Fibroblast of mammary gland (primary cell): Measurements from ENCODE around the gene FKTN.

ENCODE experiments used
- DNase-seq: peaks from one replicate; pipeline ENCODE4 v3.0.0-alpha.2; 2010; ENCODE audit warnings: low read depth
- H3K4me3 ChIP-seq: 2 replicates; pipeline ENCODE4 v1.5.1; 2011; ENCODE audit warnings: low read depth, mild to moderate bottlenecking, low read length, moderate library complexity; ENCODE audit not compliant: control insufficient read depth
- TF ChIP-seq, protein P1 (sequence below): conservative IDR thresholded peaks from 2 replicates; pipeline ENCODE4 v1.5.1; 2011; ENCODE audit warnings: low read depth, low read length, inconsistent platforms; ENCODE audit not compliant: control insufficient read depth, insufficient read depth

The FKTN gene

GRCh38 chr9:105667867-105668266, 109.9 kb downstream of the FKTN start:
- DNase-seq = no peak
- TF ChIP-seq, protein P1, sequence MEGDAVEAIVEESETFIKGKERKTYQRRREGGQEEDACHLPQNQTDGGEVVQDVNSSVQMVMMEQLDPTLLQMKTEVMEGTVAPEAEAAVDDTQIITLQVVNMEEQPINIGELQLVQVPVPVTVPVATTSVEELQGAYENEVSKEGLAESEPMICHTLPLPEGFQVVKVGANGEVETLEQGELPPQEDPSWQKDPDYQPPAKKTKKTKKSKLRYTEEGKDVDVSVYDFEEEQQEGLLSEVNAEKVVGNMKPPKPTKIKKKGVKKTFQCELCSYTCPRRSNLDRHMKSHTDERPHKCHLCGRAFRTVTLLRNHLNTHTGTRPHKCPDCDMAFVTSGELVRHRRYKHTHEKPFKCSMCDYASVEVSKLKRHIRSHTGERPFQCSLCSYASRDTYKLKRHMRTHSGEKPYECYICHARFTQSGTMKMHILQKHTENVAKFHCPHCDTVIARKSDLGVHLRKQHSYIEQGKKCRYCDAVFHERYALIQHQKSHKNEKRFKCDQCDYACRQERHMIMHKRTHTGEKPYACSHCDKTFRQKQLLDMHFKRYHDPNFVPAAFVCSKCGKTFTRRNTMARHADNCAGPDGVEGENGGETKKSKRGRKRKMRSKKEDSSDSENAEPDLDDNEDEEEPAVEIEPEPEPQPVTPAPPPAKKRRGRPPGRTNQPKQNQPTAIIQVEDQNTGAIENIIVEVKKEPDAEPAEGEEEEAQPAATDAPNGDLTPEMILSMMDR = no peak
- H3K4me3 ChIP-seq = no peak overlapping the region

DNA sequence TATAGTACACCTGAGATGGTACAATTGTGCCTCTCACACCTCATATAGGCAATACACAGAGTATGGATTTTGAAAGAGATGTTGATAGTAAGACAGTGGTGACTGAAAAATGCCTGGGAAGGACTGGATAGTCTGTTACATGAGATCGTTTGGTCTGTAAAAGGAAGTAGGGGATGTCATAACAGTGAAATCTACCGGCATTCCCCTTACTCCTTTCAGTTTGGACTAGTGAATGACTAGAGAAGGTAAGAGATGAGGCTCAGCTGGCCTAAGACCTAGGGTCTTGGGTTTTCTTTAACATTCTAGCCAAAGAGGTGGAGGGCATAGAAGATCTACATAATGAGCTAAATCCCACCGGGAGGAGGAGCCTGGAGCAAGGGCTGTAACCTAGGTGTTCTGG, 112.4 kb downstream of the FKTN start:
- DNase-seq = no peak
- TF ChIP-seq, protein P1 = no peak
- H3K4me3 ChIP-seq = no peak overlapping the region

- no peak overlapping the region for H3K4me3 ChIP-seq
- no peak for DNase-seq
- TF ChIP-seq, protein P1 = no peak
Measured at GRCh38 chr9:105670775-105671174, 112.8 kb downstream of the FKTN start.

DNA sequence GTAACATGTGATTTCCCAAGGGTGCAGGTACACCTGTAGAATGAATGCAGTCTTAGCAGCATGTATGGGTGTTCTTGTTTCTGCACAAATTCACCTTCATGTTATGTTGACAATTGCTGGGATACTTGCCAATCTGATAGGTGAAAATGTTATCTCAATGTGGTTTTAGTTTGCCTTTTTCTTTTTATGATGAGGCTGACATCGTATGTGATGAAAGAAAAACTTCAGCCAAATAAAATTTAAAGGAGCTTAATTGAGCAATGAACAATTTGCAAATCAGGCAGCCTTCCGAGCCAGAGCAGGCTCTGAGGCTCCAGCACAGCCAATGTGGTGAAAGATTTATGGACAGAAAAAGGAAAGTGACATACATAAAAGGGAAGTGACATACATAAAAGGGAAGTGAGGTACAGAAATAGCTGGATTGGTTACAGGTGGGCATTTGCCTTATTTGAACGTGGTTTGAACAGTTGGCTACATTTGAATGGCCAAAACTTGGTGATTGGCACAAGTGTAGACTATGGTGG, 114.8 kb downstream of the FKTN start:
- no peak overlapping the region for H3K4me3 ChIP-seq
- no peak for DNase-seq
- TF ChIP-seq, protein P1 = no peak

DNA sequence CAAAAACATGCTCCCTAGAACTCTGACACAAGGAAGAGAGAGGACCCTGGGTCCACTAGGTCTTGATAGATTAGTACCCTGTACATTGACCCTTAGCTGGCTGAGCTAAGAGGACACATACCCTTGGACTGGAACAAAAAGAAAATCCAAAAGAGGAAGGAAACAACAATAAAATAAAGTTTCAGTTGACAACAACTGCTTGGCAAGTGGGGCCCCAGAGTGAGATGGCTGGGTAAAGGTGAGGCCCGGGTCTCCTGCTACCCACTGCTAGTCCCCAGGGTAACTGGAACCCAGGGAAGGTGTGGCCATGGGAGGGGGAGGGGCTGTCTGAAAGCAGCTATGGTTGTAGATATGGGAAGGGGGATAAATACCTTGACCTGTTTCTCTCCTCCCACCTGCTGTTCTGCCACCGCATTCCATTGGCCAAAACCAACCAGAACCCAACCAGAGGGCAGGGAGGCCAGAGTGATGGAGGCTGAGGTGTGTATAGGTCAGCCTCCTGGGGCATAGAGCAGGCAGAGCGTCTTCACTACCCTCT, 116.0 kb downstream of the FKTN start:
- no peak overlapping the region for H3K4me3 ChIP-seq
- TF ChIP-seq, protein P1 = no peak
- no peak for DNase-seq

GRCh38 chr9:105676351-105676923, 118.5 kb downstream of the FKTN start:
- H3K4me3 ChIP-seq = no peak overlapping the region
- no peak for DNase-seq
- TF ChIP-seq, protein P1 = no peak
